Retinal pigment epithelial cell (primary cell): ENCODE data around the gene UBTD2.

Experiments
- DNase-seq: peaks from one replicate; pipeline ENCODE4 v3.0.0-alpha.2; 2010; ENCODE audit warnings: low read depth
- H3K4me3 ChIP-seq: 2 replicates; pipeline ENCODE4 v1.5.1; 2011; ENCODE audit warnings: mild to moderate bottlenecking, low read length, control low read depth, moderate library complexity
- TF ChIP-seq, protein P1 (sequence below): conservative IDR thresholded peaks from 2 replicates; pipeline ENCODE4 v1.5.1; 2011; ENCODE audit warnings: low read depth, low read length, control low read depth, inconsistent platforms

The UBTD2 gene

DNA sequence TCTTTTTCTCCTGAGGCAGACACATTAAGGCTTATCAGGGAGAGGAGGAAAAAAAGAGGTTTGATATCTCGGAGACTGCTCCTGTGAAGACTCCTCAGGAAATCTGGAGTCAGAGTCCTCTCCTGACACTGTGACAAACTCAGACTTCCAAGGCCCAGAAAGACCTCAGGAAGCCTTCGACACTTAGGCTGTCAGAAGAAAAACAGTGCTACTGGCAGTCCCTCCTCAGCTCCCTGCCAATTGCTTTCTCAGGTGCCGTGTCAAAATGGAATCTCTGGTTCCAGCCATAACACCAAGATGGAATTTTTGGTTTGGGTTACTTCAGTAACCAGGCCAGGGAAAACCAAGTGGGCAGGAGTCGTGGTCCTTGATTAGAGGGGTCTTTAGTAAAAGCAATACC is 99.7 kb downstream of the UBTD2 start:
- H3K4me3 ChIP-seq, result no peak overlapping the region
- TF ChIP-seq, protein P1, sequence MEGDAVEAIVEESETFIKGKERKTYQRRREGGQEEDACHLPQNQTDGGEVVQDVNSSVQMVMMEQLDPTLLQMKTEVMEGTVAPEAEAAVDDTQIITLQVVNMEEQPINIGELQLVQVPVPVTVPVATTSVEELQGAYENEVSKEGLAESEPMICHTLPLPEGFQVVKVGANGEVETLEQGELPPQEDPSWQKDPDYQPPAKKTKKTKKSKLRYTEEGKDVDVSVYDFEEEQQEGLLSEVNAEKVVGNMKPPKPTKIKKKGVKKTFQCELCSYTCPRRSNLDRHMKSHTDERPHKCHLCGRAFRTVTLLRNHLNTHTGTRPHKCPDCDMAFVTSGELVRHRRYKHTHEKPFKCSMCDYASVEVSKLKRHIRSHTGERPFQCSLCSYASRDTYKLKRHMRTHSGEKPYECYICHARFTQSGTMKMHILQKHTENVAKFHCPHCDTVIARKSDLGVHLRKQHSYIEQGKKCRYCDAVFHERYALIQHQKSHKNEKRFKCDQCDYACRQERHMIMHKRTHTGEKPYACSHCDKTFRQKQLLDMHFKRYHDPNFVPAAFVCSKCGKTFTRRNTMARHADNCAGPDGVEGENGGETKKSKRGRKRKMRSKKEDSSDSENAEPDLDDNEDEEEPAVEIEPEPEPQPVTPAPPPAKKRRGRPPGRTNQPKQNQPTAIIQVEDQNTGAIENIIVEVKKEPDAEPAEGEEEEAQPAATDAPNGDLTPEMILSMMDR, result no peak
- DNase-seq, result no peak

GRCh38 chr5:172182291-172182690 is 101.3 kb downstream of the UBTD2 start:
- TF ChIP-seq, protein P1, result no peak
- DNase-seq, result no peak

DNA sequence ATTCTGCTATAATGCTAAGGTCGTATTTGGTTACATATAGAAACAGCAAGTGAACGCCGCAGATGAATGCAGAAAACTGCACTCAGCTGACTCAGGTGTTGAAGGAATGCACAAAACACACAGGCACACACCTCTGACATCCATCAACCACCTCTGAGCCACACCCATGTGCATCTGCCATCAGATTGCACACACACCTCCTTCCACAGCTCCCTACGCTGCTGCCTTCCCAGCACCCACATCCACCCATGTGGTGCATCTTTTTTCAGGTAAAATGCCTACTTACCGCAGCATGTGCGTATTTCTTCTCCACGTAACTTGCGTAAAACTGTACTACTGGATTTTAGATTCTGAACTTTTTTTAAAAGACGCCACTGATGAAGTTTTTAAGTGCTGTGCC is 102.6 kb downstream of the UBTD2 start:
- DNase-seq, result no peak
- no peak overlapping the region for H3K4me3 ChIP-seq
- TF ChIP-seq, protein P1, result no peak

More at GRCh38 chr5:172182291-172182690, 101.3 kb downstream of the UBTD2 start:
- H3K4me3 ChIP-seq, result no peak overlapping the region

DNA sequence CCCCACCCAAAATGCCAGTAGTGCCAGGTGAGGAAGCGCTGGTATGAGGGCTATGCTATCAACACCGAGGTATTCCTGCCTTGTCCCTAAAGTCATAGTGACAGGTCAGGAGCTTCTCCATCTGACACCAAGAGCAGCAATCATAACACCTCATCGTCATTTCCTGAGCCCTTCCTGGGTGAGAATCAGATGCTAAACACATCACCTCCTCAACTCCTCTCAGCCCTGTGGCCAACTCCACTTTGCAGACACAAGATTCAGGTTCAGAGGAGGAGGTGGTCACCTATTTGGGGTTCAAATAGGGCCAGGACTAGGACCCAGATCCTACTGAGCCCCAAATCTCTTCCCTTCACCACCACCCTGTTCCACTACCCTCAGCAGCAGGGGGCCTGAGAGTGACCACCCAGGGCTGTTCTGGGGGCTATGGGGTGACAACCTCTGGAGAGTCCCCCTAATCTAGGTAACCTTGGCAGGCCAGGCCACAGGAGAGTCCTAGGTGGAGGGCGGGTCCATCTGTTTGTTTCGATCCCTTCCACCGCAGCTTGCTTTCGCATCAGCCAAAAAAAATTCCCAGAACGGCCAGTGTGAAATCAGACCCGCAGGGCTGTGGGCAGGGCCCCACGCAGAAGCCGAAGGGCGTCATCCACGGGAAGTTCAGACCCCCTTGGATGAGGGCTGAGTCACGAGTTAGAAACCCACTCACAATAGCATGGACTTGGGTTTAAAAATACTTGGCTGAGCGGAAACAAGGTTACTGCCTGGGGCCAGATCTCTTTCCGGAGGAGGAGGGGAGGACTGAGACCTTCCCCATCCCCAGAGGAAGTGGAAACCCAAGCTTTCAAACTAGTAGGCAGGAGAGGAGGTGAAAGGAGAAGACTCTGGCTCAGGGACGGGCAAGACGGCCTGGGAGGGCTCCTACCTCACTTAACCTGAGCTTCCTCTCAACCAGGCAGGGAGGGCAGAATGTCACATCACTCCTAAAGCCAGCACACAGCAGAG is 104.3 kb downstream of the UBTD2 start:
- DNase-seq, result no peak
- H3K4me3 ChIP-seq, result no peak overlapping the region
- TF ChIP-seq, protein P1, result no peak

GRCh38 chr5:172178301-172178987 is 105.1 kb downstream of the UBTD2 start:
- TF ChIP-seq, protein P1, result no peak
- no peak for DNase-seq
- no peak overlapping the region for H3K4me3 ChIP-seq

- TF ChIP-seq, protein P1, result no peak
- DNase-seq, result no peak
- H3K4me3 ChIP-seq, result no peak overlapping the region
These were observed 106.4 kb downstream of the UBTD2 start for GRCh38 chr5:172177176-172177575.
